GM23338 (cell line): ENCODE data around the gene EARS2. TPM values are rescaled to one million over a fixed set of nuclear protein-coding genes. Genes with fewer than 3 reads are reported as not detected.

ENCODE experiments used
- ATAC-seq: fragments of 200-7000 bp; cut with Tn5 transposase; 3 replicates; pipeline ENCODE4 v1.9.1; 2020
- DNase-seq: peaks from one replicate; pipeline ENCODE4 v3.0.0-alpha.2; 2015; ENCODE audit warnings: low spot score
- H2AFZ ChIP-seq: fragments of 200-600 bp; sonication (generic); 2 replicates; pipeline ENCODE4 v1.8.0; 2016; ENCODE audit warnings: antibody characterized with exemption, mild to moderate bottlenecking, moderate library complexity
- H3F3A ChIP-seq: fragments of 200-600 bp; sonication (generic); replicated peaks from 2 replicates; pipeline ENCODE4 v1.8.0; 2017; ENCODE audit warnings: antibody characterized with exemption, mixed run types, low read depth
- H3K27ac ChIP-seq: fragments of 200-600 bp; sonication (generic); 2 replicates; pipeline ENCODE4 v1.6.1; 2016; ENCODE audit warnings: low read depth
- H3K27me3 ChIP-seq: fragments of 200-600 bp; sonication (generic); 2 replicates; pipeline ENCODE4 v1.8.0; 2016; ENCODE audit warnings: mild to moderate bottlenecking, mixed run types, moderate library complexity; ENCODE audit not compliant: insufficient read depth
- H3K36me3 ChIP-seq: fragments of 200-600 bp; sonication (generic); 2 replicates; pipeline ENCODE4 v1.8.0; 2016; ENCODE audit warnings: mild to moderate bottlenecking; ENCODE audit not compliant: insufficient read depth
- H3K4me1 ChIP-seq: fragments of 200-600 bp; sonication (generic); 2 replicates; pipeline ENCODE4 v1.8.0; 2016; ENCODE audit warnings: mild to moderate bottlenecking, moderate library complexity; ENCODE audit not compliant: insufficient read depth
- H3K4me2 ChIP-seq: fragments of 200-600 bp; sonication (generic); 2 replicates; pipeline ENCODE4 v1.7.1; 2017; ENCODE audit warnings: mixed run types
- H3K4me3 ChIP-seq: fragments of 200-600 bp; sonication (generic); 2 replicates; pipeline ENCODE4 v1.6.1; 2016; ENCODE audit warnings: mixed run types
- H3K79me2 ChIP-seq: fragments of 200-600 bp; sonication (generic); replicated peaks from 2 replicates; pipeline ENCODE4 v1.8.0; 2017; ENCODE audit warnings: mild to moderate bottlenecking; ENCODE audit not compliant: insufficient read depth
- H3K9me2 ChIP-seq: fragments of 200-600 bp; sonication (generic); 2 replicates; pipeline ENCODE4 v1.8.0; 2017; ENCODE audit not compliant: insufficient read depth
- H4K20me1 ChIP-seq: fragments of 200-600 bp; sonication (generic); replicated peaks from 2 replicates; pipeline ENCODE4 v1.8.0; 2017; ENCODE audit warnings: mild to moderate bottlenecking; ENCODE audit not compliant: insufficient read depth
- H3K27ac Mint-ChIP-seq: 2 replicates; pipeline ENCODE4 v1.8.0; 2020; ENCODE audit warnings: inconsistent platforms, mild to moderate bottlenecking, moderate library complexity, mixed read lengths
- H3K27me3 Mint-ChIP-seq: 3 replicates; pipeline ENCODE4 v1.8.0; 2022; ENCODE audit warnings: low read depth, mild to moderate bottlenecking, moderate library complexity, mixed read lengths, inconsistent platforms; ENCODE audit not compliant: insufficient read depth, poor library complexity
- H3K36me3 Mint-ChIP-seq: 3 replicates; pipeline ENCODE4 v1.8.0; 2021; ENCODE audit warnings: low read depth, mild to moderate bottlenecking, inconsistent platforms, moderate library complexity, mixed read lengths
- H3K4me1 Mint-ChIP-seq: 3 replicates; pipeline ENCODE4 v1.8.0; 2020; ENCODE audit warnings: mild to moderate bottlenecking, inconsistent platforms, mixed read lengths
- H3K4me3 Mint-ChIP-seq: 3 replicates; pipeline ENCODE4 v1.8.0; 2021; ENCODE audit warnings: moderate library complexity, mild to moderate bottlenecking, inconsistent platforms, mixed read lengths
- H3K9me3 Mint-ChIP-seq: 3 replicates; pipeline ENCODE4 v1.8.0; 2020; ENCODE audit warnings: moderate library complexity, mild to moderate bottlenecking, inconsistent platforms, mixed read lengths
- CREB1 ChIP-seq: fragments of 250-450 bp; sonication (Bioruptor Pico); IDR thresholded peaks from 2 replicates; pipeline ENCODE4 v1.5.0; 2020; ENCODE audit warnings: low read depth, mild to moderate bottlenecking, moderate library complexity
- ETS1 ChIP-seq: IDR thresholded peaks from 2 replicates; pipeline ENCODE4 v1.6.1; 2016; ENCODE audit warnings: antibody characterized with exemption
- NANOG ChIP-seq: IDR thresholded peaks from 2 replicates; pipeline ENCODE4 v1.6.1; 2016; ENCODE audit warnings: antibody characterized with exemption, borderline replicate concordance
- POLR2AphosphoS5 ChIP-seq: IDR thresholded peaks from 2 replicates; pipeline ENCODE4 v1.6.1; 2016; ENCODE audit warnings: antibody characterized with exemption, low read depth
- polyA plus RNA-seq: library from polyadenylated mRNA; unstranded; fragments of >200 nt; fragmentation: Nextera tagmentation; extraction: Ambion mirVana; gene quantifications from 2 replicates; pipeline ENCODE4 v1.2.1, GENCODE V29; 2016
- total RNA-seq: library from RNA; depleted of rRNA; stranded (reverse); fragments of >200 nt; shearing (Covaris generic); gene quantifications from 2 replicates; pipeline ENCODE4 v1.2.3, GENCODE V29; 2014
- TF ChIP-seq, protein P1 (sequence below): fragments of 250-450 bp; sonication (Bioruptor Pico); IDR thresholded peaks from 2 replicates; pipeline ENCODE4 v1.5.0; 2020; ENCODE audit warnings: mild to moderate bottlenecking, moderate library complexity

EARS2 gene
- total and polyA plus RNA-seq, 2 experiments from 2014 or later, result 22.6 to 89.1 TPM

GRCh38 chr16:23557779-23558702 lies 891 bp upstream of the EARS2 start (continued):
- TF ChIP-seq, protein P1, sequence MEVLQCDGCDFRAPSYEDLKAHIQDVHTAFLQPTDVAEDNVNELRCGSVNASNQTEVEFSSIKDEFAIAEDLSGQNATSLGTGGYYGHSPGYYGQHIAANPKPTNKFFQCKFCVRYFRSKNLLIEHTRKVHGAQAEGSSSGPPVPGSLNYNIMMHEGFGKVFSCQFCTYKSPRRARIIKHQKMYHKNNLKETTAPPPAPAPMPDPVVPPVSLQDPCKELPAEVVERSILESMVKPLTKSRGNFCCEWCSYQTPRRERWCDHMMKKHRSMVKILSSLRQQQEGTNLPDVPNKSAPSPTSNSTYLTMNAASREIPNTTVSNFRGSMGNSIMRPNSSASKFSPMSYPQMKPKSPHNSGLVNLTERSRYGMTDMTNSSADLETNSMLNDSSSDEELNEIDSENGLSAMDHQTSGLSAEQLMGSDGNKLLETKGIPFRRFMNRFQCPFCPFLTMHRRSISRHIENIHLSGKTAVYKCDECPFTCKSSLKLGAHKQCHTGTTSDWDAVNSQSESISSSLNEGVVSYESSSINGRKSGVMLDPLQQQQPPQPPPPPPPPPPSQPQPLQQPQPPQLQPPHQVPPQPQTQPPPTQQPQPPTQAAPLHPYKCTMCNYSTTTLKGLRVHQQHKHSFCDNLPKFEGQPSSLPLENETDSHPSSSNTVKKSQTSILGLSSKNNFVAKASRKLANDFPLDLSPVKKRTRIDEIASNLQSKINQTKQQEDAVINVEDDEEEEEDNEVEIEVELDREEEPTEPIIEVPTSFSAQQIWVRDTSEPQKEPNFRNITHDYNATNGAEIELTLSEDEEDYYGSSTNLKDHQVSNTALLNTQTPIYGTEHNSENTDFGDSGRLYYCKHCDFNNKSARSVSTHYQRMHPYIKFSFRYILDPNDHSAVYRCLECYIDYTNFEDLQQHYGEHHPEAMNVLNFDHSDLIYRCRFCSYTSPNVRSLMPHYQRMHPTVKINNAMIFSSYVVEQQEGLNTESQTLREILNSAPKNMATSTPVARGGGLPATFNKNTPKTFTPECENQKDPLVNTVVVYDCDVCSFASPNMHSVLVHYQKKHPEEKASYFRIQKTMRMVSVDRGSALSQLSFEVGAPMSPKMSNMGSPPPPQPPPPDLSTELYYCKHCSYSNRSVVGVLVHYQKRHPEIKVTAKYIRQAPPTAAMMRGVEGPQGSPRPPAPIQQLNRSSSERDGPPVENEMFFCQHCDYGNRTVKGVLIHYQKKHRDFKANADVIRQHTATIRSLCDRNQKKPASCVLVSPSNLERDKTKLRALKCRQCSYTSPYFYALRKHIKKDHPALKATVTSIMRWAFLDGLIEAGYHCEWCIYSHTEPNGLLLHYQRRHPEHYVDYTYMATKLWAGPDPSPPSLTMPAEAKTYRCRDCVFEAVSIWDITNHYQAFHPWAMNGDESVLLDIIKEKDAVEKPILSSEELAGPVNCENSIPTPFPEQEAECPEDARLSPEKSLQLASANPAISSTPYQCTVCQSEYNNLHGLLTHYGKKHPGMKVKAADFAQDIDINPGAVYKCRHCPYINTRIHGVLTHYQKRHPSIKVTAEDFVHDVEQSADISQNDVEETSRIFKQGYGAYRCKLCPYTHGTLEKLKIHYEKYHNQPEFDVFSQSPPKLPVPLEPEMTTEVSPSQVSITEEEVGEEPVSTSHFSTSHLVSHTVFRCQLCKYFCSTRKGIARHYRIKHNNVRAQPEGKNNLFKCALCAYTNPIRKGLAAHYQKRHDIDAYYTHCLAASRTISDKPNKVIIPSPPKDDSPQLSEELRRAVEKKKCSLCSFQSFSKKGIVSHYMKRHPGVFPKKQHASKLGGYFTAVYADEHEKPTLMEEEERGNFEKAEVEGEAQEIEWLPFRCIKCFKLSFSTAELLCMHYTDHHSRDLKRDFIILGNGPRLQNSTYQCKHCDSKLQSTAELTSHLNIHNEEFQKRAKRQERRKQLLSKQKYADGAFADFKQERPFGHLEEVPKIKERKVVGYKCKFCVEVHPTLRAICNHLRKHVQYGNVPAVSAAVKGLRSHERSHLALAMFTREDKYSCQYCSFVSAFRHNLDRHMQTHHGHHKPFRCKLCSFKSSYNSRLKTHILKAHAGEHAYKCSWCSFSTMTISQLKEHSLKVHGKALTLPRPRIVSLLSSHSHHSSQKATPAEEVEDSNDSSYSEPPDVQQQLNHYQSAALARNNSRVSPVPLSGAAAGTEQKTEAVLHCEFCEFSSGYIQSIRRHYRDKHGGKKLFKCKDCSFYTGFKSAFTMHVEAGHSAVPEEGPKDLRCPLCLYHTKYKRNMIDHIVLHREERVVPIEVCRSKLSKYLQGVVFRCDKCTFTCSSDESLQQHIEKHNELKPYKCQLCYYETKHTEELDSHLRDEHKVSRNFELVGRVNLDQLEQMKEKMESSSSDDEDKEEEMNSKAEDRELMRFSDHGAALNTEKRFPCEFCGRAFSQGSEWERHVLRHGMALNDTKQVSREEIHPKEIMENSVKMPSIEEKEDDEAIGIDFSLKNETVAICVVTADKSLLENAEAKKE (CRISPR knock-in tag), result no peak
- TF ChIP-seq NANOG (no peak), CREB1 (CRISPR knock-in tag) (no peak), POLR2AphosphoS5 (no peak)

DNA sequence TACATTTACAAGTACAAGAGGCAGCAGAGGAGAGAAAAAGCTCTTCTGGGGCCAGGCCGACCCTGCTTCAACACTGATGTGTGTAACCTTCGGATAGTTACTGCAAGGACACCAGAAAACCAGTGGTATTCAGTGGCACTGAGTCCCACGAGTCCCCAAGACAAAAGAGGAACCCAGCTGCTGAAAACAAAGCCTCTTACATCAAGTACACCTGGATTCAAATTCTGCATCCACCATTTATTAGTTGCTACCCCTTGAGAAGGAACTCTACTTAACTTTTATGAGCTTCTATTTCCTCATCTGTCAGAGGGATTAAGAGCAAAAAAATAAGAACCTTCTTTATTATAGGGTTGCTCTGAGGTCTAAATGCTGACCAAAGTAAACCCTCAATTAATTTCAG lies 2.6 kb downstream of the EARS2 start:
- Mint-ChIP-seq H3K4me3 (no peak overlapping the region), H3K27me3 (peaks cover 9% of the 10 kb centered on the region), H3K9me3 (peaks cover 3% of the 10 kb centered on the region; the same call in 1 of the 3 replicates), H3K4me1 (peaks cover 7% of the 10 kb centered on the region; the same call in 1 of the 3 replicates), H3K27ac (no peak overlapping the region; the same call in 1 of the 2 replicates), H3K36me3 (peaks cover 49% of the 10 kb centered on the region)
- Histone ChIP-seq H3K9me2 (no peaks in the 10 kb centered on the region), H3K27ac (no peak overlapping the region), H3K36me3 (peaks cover 20% of the 10 kb centered on the region), H3K4me2 (no peak overlapping the region), H3K27me3 (no peaks in the 10 kb centered on the region), H3K79me2 (peaks cover 54% of the 10 kb centered on the region), H3K4me3 (no peak overlapping the region), H2AFZ (no peak overlapping the region), H3K4me1 (peaks cover 14% of the 10 kb centered on the region), H4K20me1 (peaks cover 21% of the 10 kb centered on the region), H3F3A (peaks cover 3% of the 10 kb centered on the region; the same call in 1 of the 2 replicates)
- DNase-seq, result no peak
- no peak for ATAC-seq
- no peak for TF ChIP-seq ETS1
- TF ChIP-seq POLR2AphosphoS5, result no peak
